Esophagus squamous epithelium (tissue), 4 donors: ENCODE data around the gene CAMK4.

Experiments
- CTCF ChIP-seq, 6 experiments: fragments of 450-650 bp in 4 of 6; fragments of 200-600 bp in 2 of 6; sonication (generic) in 2 of 6; IDR thresholded peaks; one replicate each; pipeline ENCODE4 v1.5.1; 2016 to 2019; ENCODE audit warnings: antibody characterized with exemption in 6 of 6, mild to moderate bottlenecking in 4 of 6, moderate library complexity in 4 of 6
- POLR2A ChIP-seq, 4 donors: fragments of 450-650 bp; IDR thresholded peaks; one replicate each; pipeline ENCODE4 v1.6.1; 2017; ENCODE audit warnings: antibody characterized with exemption in 4 of 4, mild to moderate bottlenecking in 4 of 4, moderate library complexity in 3 of 4

GRCh38 chr5:111360173-111360572 is 136.0 kb downstream of the CAMK4 start:
- TF ChIP-seq CTCF (IDR thresholded peaks at IDR 0.05) (no peak), POLR2A (IDR thresholded peaks at IDR 0.05) (no peak)
